Retinal pigment epithelial cell (primary cell): ENCODE results near the gene ADARB2.

Experiments used
- DNase-seq: peaks from one replicate; pipeline ENCODE4 v3.0.0-alpha.2; 2010; ENCODE audit warnings: low read depth
- H3K4me3 ChIP-seq: 2 replicates; pipeline ENCODE4 v1.5.1; 2011; ENCODE audit warnings: mild to moderate bottlenecking, low read length, control low read depth, moderate library complexity
- TF ChIP-seq, protein P1 (sequence below): conservative IDR thresholded peaks from 2 replicates; pipeline ENCODE4 v1.5.1; 2011; ENCODE audit warnings: low read depth, low read length, control low read depth, inconsistent platforms

The ADARB2 gene

DNA sequence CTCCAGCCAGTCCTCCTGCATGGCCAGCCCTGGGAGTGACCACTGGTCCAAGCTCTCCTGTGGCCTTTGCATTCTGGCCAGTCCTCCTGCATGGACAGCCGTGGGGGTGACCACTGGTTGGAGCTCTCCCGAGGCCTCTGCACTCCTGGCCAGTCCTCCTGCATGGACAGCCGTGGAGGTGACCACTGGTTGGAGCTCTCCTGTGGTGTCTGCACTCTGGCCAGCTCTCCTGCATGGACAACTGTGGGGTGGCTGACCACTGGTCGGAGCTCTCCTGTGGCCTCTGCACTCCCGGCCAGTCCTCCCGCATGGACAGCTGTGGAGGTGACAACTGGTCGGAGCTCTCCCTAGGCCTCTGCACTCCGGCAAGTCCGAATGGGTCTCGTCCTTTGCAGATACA, 28.7 kb upstream of the ADARB2 start:
- DNase-seq, result no peak
- H3K4me3 ChIP-seq, result no peak overlapping the region
- TF ChIP-seq, protein P1, sequence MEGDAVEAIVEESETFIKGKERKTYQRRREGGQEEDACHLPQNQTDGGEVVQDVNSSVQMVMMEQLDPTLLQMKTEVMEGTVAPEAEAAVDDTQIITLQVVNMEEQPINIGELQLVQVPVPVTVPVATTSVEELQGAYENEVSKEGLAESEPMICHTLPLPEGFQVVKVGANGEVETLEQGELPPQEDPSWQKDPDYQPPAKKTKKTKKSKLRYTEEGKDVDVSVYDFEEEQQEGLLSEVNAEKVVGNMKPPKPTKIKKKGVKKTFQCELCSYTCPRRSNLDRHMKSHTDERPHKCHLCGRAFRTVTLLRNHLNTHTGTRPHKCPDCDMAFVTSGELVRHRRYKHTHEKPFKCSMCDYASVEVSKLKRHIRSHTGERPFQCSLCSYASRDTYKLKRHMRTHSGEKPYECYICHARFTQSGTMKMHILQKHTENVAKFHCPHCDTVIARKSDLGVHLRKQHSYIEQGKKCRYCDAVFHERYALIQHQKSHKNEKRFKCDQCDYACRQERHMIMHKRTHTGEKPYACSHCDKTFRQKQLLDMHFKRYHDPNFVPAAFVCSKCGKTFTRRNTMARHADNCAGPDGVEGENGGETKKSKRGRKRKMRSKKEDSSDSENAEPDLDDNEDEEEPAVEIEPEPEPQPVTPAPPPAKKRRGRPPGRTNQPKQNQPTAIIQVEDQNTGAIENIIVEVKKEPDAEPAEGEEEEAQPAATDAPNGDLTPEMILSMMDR, result no peak

DNA sequence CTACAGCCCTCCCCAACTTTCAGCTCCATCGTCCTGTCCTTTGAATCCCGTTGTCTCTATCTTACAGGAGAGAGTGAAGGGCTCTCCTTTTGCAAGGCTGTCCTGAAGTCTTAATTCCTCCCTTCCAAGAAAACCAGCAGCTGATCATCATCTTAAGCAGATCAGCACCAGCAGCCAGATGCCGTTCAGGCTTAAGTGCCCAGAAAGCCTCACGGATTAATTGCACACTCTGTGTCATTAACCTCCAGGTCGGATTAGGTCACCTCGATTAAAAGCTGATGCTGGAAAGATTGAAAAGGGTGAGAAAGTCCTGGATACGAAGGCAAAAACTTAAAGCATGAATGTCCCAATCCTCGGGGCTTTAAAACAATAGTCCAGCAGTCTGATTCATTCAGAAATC, 24.8 kb upstream of the ADARB2 start:
- TF ChIP-seq, protein P1, result no peak
- no peak overlapping the region for H3K4me3 ChIP-seq
- no peak for DNase-seq

DNA sequence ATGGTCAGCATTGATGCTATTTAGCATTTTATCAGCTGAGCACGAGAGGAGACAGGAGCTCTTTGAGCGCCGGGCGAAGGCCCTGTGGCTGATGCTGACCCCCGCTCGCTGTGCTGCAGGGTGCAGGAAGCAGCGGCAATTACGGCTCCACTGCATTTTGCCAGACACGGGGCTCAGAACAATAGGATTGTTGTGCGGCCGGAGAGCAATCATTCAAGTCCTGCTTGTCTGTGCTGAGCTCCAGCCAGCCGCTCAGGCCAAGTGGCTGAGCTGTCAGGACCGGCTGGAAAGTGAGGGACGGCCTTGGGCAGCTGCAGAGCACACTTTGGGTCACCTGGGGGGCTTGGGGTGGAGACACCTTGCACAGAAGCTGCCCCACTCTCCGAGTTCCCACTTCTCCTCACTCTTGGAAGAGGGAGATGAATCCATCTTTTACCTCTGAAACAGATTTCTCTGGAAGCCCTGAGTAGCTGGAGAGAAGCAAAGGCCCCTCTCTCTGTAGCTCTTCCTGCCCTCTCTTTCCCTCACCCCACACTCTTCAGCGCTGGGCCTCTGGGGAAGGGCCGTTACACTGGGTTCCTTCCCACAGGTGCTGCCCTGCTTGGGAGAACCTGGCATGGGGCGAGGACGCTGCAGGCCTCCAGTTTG, 17.3 kb upstream of the ADARB2 start:
- no peak overlapping the region for H3K4me3 ChIP-seq
- TF ChIP-seq, protein P1, result no peak
- DNase-seq, result no peak

DNA sequence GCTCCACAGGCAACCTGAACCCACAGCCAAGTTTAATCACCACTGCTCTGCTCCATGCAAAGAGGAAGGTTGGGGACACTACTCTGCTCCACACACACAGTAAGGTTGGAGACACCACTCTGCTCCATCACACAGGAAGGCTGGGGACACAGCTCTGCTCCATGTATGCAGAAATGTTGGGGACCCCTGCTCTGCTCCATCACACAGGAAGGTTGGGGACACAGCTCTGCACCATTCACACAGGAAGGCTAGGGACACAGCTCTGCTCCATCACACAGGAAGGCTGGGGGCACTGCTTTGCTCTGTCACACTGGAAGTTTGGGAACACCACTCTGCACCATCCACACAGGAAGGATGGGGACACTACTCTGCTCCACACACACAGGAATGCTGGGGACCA, 14.8 kb upstream of the ADARB2 start:
- no peak for DNase-seq
- no peak overlapping the region for H3K4me3 ChIP-seq
- TF ChIP-seq, protein P1, result no peak

DNA sequence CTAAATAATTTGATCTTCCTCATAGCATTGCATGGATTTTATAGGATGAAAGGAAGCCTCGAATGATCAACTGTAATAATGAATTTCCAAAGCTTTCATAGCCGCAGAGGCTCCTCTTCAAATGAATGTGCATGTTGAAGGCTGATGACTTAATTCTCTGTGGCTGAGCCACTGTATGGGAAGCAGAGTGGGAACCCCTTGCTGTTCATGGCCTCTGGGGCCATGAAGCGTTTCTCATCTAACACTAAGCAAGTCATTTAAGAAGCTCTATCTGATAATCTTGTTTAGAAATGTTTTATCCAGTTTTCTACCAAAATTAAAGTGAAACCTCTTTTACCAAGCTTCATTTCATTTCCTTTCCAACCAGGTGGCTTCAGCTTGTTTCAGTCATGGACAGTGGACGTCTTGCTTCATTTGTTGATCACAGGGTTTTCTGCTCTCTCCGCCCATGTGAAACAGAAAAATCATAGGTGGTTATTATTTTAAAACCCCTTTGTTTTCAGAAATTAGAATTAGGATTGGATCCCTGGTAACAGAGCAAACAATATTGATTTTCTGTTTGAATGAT, 10.3 kb upstream of the ADARB2 start:
- DNase-seq, result no peak
- H3K4me3 ChIP-seq, result no peak overlapping the region
- TF ChIP-seq, protein P1, result no peak

DNA sequence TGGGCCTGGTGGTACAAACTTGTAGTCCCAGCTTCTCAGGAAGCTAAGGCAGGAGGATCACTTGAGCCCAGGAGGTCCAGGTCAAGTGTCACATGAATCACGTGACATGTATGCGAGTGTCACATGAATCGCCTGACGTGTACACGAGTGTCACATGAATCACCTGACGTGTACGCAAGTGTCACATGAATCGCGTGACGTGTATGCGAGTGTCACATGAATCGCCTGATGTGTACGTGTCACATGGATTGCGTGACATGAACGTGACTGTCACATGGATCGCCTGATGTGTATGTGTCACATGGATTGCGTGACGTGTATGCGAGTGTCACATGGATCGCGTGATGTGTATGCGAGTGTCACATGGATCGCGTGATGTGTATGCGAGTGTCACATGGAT, 9.5 kb upstream of the ADARB2 start:
- H3K4me3 ChIP-seq, result no peak overlapping the region
- DNase-seq, result no peak
- TF ChIP-seq, protein P1, result no peak

DNA sequence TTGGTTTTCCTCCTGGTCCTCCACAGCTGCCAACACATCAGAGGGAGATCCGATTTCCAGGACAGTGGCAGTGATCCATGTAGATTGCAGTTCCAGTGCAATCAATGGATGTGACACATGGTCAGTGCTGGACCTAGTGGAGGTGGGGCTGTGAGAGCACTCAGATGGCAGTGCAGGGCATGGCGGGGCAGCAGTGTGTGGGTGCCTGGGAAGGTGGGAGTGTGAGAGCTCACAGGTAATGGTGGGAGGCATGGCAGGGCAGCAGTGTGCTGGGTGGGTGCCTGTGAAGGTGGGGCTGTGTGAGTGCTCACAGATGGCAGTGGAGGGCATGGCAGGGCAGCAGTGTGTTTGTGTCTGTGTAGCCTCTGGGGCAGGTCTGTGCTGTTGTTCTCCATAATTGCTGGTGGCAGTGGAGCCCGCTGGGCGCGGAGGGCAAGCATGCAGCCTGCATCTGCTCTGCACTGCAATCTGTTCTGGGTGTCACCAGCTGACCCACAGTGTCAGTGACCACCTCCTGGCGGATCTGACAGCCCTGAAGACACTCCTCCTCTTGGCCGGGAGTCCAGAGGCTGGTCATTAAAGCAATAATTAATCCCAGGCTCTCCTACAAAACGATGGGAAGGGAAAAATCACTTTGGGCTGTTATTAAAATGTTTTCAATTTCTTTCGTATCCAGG, 8.6 kb upstream of the ADARB2 start:
- TF ChIP-seq, protein P1, result no peak
- H3K4me3 ChIP-seq, result no peak overlapping the region
- no peak for DNase-seq
